ENCODE measurements around the gene CEPT1.

GRCh38 chr1:111129376-111129775 lies 10.6 kb upstream of the CEPT1 start:
- TF ChIP-seq CTCF (IDR thresholded peaks at IDR 0.05) (no peak), POLR2A (IDR thresholded peaks at IDR 0.05) (no peak)

Measured in body of pancreas (tissue), 4 donors.